ENCODE measurements around the gene NME7.
"Not testable (repeated sequence)": the region's sequence is repeated elsewhere in the genome, so short reads cannot be mapped to it uniquely, and the experiment has no call there.

Gene NME7

DNA sequence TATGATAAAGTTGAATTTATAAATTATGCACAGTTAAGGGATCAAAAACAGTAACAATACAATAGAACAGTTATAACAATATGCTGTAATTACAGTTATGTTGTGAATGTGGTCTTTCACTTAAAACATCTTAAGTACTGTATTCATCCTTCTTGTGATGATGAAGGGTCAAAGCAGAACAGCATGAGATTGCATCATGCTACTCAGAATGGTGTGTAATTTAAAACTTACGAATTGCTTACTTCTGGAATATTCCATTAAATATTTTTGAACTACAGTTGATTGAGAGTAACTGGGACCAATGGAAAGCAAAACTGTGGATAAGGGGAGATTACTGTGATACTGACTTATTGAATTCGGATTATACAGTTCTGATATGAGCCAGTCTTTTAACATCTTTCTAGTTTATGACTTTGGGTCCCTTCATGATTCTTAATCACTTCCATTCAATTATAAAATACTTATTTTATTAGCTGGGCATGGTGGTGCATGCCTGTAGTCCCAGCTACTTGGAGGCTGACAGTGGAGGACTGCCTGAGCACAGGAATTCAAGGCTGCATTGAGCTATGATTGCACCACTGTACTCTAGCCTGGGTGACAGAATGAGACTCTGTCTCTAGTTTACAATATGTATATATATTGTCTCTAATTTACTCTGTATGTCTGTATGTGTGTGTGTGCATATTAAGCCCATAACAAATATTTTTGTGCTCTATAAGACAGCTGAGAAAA, 217.9 kb downstream of the NME7 start:
- no peak for DNase-seq

DNA sequence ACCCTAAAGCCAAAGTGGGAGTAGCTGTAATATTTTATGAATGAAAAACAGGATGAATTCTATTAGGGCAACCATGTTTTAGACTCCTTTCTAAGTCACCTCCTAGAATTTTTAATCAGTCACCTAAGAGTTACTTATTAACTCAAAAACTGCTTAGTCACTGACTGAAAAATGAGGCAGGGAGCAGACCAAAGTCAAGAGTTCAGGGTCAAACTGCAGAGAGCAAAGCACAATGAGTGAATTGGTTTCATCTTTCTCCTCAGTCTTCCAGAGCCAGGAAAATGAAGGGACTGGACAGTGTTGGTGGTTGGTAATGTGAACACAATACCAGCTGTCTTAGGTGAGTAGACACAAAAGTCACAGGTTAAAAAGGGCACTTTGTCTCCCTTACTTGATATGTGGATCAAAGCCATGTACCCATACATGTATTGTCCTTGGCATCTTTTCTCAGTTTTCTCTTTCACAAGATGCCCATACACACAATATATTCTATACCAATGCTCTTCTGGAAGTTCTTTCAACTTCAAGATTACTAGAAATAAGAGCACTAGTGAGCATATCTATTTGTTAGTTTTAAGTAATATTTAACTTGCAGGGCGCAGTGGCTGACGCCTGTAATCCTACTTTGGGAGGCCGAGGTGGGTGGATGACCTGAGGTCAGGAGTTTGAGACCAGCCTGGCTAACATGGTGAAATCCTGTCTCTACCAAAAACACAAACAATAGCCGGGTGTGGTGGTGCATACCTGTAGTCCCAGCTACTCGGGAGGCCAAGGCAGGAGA, 218.9 kb downstream of the NME7 start:
- no peak for DNase-seq

DNA sequence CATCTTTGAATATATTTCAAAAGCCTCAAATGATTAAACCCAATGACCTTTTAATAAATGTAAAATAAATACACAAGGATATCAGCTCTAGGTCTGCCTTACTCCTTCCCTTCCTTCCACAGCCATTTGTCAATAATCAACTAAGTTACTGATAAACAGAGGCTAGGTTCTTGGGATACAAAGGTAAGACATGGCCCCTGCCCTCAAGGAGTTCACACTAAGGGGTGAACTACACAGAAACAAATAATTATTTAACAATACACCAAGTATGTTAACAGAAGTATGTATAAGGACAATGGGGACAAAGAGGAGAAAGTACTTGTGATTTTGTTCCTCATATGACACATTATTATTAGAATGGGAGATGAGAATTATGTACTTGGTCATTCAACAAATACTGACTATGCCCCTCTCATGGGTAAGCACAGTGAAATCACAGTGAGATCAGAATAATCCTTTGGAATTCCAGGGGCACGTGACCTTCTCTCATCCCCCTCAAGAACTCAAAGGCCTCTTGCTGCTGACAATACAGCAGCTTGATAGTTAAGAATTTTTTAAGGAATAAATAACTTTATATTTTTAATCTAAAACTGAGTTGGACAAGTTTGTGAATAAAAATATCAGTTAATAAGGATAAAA, 220.9 kb downstream of the NME7 start:
- no peak for DNase-seq

GRCh38 chr1:169144941-169145626, 222.5 kb downstream of the NME7 start:
- peak; percentile 42 to 63 for DNase-seq

DNA sequence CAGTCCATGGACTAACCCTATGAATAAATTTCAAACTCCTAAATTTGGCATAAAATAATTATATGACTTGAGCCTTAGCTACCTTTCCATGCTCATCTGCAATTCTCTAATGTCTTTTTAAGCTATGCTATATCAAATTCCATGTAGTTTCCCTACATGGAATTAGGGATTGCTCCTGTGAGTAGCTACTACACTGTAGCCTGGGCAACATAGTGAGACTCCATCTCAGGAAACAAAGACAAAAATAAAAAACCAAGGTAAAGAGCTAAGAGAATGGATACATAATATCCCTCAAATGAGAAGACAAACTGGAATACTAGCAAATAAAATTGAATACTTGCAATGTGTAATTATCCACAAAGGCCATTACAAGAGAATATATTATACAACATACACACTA, 223.6 kb downstream of the NME7 start:
- no peak for DNase-seq

DNA sequence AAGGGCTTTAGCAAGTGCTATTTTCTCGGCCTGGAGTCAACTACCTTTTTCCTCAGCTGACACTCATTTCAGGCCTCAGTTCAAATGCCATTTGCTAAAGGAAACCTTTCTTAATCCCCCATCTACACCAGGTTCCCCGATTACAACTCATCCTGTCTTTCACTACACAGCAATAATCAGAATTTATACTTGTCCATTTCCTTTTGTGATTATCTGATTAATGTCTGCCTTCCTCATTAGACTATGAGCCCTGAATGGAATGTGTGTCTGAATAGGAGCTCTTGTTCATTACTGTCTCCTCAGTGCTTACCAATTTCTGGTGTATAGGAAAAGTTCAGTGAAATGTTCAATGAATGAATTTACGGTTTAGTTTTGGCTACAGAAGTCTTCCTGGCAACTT, 224.3 kb downstream of the NME7 start:
- DNase-seq = no peak

GRCh38 chr1:169142129-169142528, 225.5 kb downstream of the NME7 start:
- DNase-seq = no peak

DNA sequence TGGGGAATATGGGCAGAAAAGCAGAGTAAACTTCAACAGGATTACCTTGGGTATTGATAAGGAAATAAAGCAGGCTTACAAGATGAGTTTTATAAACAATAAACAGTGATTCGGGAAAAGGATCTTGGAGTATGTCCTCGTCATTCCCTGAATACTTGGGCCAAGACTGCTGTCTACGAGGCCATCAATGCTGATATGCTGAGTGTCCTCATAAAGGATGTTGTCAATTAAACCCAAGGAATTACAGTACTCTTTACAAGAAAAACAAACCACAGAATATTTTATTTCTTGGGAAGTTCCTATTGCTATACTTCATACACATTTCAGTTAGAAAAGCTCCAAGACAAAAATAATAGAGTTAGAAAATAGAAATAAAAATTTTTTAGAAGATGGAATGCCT, 226.2 kb downstream of the NME7 start:
- DNase-seq = no peak

DNA sequence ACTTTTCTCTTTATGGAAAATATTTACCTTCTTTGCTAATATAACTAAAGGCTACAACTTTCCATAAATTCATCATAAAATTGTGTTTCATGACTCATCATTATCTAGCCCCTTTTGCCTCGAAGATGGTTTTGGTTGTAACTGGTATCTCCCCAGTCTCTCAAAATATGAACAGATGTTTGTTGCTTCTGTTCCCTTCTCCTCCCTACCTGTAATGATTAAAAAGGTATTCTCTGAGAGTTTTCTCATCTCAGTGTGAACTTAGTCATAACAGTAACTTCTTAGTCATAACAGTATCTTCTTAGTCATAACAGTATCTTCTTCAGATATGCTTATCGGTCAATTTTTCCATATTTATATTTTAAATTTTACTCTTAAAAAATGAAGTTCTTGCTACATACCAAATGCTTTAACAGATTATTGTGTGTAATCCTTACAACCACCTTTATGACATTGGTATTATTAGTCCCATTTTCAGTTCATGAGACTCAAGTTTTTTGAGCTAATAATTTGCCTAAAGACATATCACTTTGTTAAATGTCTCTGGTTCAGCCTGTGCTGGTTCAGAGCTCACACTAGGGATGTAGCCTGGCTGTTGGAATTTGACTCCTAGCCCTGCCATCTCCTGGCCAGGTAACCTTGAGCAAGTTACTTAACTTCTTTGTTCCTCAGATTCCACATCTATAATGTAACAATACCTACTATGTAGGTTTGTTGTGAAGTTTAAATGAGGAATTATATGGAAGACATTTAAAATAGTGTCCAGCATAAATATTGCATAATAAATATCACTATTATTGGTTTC, 228.5 kb downstream of the NME7 start:
- DNase-seq = no peak

DNA sequence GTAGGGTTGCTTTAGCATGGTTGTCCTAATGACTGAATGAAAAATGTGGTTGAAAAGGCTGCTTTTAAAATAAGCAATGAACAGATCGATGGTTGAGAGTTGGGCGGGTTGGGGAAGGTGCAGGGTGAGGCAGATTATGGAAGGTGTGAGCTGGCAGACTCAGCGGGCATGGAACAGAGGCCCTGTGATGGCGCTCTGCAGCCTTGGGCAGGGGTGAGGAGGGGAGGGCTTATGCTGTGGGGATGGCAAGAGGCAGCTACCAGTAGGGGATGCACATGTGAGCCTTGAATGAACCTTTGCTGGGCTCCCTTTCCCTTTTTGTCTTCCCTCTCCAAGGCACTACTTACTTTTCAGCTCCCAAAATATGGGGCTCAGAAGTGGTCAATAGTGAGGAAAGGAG, 230.2 kb downstream of the NME7 start:
- no peak for DNase-seq

DNA sequence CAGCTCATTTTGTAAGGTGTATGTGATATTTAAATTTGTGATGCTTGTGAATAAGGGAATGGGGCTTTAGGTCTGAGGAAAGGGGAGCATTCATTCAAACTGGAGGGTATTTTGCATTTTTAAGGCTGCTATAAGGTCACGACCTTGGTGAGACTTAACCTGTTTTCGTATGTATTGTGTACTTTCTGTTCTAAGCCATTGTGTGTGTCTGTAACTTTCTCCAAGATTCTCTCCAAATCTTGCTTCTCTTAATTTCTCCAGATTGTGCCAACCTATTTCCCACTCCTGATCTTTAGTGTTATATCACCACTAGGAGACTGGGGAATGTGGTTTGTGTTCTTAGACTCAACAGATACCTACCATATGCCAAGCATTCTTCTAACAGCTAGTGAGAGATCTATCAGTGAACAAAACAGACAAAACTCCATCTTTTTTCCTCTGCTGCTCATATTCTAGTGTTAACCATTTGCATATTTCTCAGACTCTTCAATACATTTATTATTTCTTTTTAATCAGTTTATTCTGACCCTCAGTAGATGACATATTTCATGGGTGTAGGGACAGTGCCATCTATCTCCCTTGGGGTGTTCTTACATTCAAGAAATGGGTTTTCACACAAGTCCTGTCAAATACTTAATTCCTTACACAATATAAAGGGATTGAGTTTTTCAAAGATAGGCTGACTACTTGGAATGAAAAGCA, 233.6 kb downstream of the NME7 start:
- DNase-seq = no peak

DNA sequence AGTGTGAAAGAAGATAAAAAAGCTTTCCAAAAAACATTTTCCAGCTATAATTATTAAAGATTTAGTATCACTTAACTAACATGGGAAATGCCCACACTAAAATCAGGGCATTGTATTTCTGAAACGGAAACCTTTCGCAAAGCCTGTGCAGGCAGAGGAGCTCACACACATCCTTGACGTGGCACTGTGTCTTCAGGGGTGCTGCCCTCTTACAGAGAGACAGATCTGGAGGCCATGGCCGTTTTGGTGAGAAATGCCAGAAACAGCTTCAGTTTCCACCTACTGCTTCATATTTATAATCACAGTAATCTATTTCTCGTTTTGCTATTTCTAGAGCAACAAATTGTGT, 234.4 kb downstream of the NME7 start:
- DNase-seq = no peak

GRCh38 chr1:169132512-169133227, 234.9 kb downstream of the NME7 start:
- DNase-seq = no peak

DNA sequence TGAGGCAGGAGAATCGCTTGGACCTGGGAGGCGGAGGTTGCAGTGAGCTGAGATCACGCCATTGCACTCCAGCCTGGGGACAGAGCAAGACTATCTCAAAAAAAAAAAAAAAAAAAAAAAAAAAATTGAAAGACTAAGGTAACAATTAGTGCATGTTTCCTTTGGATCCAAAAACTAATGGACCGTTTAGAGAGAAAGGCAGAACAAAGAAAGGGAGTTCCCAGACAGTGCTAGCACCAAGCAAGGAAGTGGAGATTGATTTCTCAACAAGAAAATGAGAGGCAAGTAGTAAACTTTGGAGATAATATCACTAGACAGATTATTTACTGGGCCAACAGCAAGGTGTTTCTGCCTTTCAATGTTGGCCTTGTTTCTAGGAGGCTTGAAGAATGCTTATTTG, 236.9 kb downstream of the NME7 start:
- DNase-seq = no peak

DNA sequence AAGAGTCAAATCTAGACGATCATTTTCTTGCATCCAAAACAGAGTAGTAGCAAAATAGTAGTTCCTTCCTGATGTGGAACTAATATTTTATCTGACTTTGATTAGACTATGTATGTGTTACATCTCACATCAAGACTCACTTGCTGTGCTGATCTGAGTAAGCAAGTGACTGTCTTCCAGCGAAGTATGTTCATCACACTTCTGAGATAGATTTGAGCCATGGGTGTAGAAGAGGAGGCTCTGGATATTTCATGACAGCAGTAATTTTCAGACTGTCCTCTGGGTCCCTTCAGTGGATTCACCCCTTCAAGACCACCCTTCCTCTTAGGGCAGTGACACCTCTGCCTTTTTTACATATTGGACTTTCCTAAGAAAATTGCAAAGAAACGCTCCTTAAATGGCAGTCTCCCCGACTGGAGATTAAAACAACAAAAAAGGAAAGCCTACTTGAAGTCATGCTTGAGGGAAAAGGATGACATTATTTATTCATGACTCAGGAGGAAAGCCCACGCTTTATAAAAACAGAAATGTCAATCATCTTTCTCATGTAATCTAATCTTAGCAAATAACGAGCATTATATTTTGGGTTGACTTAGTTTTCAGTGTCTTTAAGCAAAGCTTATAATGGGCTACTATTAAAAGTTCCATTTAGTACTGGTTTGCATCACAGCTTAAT, 238.3 kb downstream of the NME7 start:
- no peak for DNase-seq

DNA sequence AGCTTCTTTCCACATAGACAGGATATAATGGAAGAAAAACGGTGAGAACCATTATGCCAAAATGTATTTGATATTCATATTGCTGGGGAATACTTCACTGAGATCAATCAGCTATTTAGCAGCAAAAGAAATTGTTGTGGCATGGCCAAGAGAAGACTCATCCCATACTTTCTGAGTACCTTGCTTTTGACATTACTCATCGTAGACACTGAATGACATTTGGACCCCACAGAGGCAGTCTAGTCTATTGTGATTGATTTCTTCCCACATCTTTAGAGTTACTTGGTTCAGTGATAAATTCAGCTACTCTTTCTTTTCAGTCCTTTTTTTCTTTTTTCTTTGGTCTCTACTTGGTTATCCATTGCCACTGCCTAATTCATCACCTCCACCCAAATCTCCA, 239.0 kb downstream of the NME7 start:
- no peak for DNase-seq

GRCh38 chr1:169127305-169127704, 240.3 kb downstream of the NME7 start:
- DNase-seq = no peak

DNA sequence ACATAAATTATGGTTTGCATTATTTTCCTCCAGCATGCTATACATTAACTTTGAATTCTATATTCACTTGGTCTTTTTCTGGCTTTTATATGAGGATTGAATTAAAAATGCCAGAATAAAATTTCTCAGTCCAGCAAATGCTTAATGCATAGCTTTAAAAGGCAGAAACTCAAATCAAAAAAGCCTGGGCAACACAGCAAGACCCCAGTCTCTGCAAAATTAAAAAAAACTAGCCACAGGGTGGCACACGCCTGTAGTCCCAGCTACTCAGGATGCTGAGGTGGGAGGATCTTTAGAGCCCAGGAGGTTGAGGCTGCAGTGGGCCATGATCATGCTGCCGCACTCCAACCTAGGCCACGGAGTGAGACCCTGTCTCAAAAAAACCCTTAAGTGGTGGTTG, 241.3 kb downstream of the NME7 start:
- DNase-seq = no peak

DNA sequence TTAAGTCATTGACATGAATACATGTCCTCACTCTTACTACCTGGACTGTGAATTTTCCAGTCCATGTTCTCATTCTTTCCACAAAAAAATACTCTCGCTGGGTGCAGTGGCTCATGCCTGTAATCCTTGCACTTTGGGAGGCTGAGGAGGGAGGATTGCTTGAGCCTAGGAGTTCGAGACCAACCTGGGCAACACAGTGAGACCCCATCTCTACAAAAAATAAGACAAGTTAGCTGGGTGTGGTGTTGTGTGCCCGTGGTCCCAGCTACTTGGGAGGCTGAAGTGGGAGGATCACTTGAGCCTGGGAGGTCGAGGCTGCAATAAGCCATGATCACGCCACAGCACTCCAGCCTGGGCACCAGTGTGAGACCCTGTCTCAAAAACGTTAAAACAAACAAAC, 242.0 kb downstream of the NME7 start:
- DNase-seq = not testable (repeated sequence)

DNA sequence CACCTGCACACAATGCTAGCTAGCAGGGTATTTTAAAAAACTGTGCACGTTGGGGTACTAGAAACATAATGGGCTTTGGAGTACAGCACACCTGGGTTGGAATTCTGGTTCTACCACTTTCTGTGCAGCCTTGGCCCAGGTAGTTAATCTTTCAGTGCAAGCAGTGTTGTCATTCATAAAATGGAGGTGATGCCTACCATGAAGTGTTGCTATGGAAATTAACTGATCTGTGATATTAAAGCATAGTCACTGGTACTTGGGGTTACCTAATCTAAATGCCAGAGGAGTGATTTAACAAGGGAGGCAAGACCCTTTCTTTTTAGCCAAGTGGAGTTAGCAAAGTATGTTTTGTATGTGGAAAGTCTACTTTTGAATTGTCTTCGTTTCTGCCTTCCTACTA, 243.1 kb downstream of the NME7 start:
- DNase-seq = no peak

DNA sequence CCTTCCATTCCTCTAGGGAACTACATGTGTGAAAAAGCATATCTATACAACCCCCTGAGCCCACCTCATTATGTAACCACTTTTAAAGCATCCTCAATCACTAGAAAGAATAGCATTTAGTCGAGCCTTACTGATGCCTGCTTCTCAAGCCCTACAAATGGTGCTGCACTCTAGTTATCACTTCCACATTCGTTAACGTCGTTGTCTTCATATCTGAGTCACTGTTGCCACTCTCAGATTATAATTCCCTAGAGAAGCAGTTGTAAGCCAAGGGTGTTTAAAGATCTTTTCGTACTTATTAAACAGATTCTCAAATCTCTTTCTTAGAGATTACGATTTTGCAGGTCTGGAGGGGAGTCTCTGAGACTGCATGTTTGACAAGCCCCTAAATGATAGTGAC, 244.6 kb downstream of the NME7 start:
- no peak for DNase-seq

Data from NCI-H1930 (cell line).